GM21381 (cell line): ENCODE data around the gene NUDT3.
A peak's percentile ranks its signal among the peaks of the same experiment; 100 is the strongest.

Source experiments
- ATAC-seq: cut with Tn5 transposase; IDR thresholded peaks from one replicate; pipeline ENCODE4 v1.9.1; 2021; ENCODE audit warnings: mild to moderate bottlenecking, moderate library complexity; ENCODE audit not compliant: unreplicated experiment

The NUDT3 gene

DNA sequence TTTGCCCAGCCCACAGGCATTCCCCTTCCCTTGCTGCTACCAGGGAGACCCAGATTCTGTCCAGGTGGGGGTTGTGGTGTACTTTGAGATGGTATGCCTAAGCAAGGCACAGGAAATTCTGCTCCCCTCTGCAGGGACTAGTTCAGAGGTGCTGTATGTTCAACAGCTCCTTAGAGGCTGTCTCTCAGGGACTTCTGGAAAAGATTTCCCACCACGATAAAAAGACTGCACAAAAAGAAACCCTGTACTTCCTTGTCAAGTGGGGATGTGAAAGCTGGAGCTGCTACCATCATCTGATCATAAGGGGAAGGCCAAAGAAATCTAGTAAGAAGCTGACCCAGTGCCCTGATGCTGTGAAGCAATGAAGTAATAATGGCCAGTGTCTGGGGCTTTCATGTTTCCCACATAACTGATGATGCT is 92.1 kb downstream of the NUDT3 start:
- no peak for ATAC-seq

DNA sequence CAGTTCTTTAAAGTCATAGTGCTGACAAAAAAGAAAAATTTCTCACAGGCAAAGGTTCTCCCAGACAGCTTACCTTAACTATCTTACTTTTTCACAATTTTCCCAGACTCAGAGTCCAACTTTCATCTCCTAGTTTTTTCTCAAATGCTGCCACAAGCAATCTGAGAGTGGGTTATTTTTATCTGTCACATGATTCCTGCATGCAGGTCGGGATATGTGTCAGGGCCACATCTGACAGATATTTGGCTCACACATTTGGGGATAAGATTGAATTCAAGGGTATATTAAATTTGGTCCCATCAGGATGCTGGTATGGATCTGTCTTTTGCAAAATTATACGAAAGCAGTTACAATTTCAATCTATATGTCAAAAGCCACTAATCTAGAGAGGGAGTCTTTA is 93.5 kb downstream of the NUDT3 start:
- no peak for ATAC-seq

DNA sequence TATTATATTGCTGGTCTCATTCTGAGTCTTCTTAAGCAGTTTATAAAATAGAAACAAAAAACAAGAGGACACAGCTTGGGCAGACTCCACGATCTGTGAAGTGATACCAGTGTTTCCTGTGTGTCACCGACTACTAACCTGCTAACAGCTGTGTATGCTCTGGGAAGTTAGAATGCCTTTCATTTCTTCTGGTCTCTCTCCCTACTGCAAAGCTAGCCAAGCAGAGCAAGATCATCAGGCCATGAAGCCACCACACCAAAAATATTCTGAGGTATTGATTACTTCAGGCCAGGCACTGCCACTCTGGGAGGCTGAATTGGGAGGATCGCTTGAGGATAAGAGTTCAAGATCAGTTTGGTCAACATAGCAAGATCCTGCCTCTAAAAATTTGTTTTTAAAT is 96.7 kb downstream of the NUDT3 start:
- peak; percentile 85 for ATAC-seq

DNA sequence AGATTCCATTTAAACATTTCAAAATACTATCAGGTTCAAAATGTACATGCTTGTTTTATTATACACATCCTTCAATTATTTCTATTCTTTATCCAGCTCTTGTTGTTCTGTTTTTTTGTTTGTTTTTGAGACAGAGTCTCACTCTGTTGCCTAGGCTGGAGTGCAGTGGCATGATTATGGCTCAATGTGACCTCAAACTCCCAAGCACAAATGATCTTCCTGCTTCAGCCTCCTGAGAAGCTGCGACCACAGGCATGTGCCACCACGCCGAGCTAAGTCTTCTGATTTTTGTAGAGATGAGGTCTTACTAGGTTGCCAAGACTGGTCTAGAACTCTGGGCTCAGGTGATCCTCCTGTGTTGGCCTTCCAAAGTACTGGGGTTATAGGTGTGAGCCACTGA is 99.5 kb downstream of the NUDT3 start:
- ATAC-seq: no peak

DNA sequence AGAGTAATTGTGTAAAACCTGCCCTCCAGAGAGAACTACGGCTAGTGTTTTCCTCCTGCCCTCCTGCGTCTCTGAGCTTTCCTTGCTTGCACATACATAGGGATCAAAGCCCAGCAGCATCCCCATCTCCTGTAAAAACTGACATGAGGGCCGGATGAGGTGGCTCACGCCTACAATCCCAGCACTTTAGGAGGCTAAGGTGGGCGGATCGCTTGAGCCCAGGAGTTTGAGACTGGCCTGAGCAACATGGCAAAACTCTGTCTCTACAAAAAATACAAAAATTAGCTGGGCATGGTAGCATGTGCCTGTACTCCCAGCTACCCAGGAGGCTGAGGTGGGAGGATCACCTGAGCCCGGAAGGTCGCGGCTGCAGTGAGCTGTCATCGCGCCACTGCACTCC is 103.3 kb downstream of the NUDT3 start:
- no peak for ATAC-seq

DNA sequence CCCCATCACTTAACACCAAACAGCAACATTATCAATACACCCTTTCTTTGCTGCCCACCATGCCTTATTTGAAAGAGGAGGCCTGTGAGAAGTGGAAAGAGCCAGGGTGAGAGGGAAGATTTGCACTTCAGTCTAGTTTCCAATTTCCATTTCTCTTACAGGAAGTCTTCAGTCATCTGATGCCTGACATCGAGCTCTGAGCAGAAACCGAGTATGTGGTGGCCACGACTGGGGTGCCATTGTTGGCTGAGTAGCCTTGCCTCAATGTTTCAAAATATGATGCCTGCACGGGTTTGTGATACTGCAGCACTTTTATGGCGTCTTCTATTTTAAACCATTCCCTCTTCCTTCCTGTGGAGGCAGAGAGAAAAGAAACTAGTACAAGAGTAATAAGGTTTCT is 103.9 kb downstream of the NUDT3 start:
- no peak for ATAC-seq

DNA sequence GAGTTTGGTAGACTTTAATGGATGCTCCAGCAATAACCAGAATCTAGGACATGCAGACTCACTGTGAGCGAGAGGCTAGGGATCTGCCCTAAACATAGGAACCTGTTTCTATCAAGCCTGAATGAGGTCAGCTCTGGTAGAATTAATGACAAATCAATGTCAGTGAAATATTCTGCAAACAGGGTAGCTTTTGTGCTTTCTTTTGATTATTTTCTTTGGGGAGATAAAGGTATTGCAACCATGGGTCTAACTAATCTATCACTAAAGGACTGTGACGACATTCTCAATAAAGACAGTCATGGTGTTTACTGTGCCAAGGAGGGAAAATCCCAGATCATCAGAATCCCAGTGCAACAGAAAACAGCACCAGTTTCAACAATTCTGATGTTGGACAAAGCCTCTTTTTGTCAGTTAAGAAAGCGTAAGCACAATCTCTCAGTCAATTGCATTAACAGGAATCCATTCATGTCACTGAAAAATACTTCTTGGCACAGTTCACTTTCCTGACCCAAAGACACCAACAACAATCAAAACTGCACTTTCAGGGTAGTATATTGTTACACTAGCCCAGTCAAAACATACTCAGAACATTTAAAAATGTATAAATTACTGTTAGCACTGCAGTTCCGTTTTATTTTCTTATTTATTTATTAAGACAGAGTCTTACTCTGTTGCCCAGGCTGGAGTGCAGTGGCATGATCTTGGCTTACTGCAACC is 106.9 kb downstream of the NUDT3 start:
- ATAC-seq: no peak

DNA sequence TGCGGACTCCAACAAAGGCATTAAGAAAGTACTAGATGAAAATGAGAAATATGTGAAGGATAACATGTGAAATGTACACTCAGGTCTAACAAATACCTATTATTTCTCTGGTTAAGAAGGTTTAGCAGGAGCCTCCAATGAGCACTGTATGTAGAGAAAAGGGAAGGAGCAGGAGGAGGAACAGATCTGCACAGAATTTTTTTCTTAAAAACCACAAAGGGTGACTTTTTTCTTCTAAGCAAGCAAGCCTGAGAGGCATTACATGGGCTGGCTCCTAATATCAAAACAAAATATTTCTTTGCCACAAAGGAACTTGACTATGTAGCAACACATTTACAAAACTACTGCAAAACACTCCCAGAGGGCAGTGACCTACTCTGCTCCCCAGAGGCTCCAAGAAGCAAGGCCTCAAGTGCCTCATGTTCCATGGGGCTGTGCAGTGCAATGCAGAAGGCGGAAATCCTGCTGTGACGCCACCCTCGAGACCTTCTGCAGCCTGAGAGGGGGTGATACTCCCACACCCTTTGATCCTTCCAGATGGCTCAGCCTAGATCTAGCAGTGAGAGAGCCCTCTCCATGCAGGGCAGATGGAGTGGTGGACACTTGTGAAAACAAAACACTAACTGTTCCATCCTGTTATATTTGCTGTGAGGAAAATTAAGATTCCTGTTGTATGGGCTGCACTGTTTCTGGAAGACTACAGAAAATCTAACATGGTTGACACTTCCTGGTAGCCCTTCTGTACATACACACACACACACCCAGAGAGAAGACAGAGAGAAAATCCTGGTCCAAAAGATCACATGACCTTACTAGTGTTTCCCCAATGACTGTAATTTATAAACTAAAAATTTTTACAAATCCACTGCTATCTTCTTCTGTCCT is 107.7 kb downstream of the NUDT3 start:
- ATAC-seq: no peak

DNA sequence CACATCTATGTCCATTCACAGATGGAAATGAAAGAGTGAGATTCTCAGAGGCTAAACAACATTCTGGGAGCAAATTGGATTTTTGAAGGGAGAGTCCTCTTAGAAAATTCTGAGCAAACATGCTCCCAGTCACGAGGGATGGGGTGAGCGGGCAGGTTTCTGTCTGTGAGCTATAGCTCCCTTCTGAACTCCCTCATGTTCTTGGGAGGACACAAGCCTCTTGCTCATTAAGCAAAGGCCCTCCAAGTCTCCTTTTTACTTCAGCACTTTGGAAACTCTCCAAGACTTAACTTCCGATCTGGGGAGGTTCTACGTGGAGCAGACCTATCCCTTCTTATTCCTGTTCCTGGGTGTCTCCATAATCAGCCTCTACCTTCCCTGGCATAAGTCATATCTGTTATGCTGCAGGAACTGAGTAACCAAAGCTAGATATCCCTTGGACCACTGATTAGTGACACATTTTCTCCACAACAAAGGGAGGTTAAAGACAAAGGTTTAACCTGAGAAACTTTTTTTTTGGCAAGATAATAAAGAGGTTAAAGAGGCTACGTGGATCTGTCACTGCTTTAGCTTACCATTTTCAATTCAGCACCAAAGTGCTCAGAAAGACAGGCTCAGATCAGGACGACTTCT is 110.7 kb downstream of the NUDT3 start:
- no peak for ATAC-seq

DNA sequence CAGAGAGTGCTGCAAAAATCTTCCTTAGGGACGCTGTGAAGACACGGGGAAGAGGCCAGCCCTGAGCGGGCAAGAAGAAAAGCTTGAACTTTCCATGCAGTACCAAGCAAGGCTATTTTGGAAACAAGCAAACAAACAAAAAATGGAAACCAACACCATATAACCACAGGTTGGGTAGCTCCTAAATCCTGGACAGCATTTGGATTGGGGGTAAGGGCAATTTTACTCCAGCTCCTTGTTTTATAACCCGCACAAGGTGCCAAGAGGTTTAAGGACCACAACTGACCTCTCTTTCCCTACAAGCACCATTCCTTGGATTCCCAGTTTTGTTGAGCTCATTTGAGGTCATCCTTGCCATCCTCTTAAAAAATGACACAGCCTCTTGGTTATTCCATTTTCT is 112.3 kb downstream of the NUDT3 start:
- ATAC-seq: no peak

DNA sequence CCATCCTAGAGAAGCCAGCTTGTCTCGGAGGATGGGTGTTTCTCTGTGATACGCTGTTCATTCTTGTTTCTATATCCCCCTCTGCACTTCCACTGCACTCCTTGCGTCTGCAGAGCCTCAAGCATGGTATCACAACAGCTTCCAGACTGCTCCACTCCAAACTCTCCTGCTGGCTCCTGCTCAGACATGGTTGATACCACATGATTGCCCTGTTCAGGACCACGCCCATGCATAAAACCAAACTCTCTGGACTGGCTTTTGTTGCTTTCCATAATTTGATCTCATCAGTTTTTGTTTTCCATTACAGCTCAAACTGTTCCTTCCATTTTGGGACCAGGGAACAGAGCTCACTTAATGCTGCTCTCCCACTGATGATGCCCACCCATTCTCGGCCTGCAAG is 113.6 kb downstream of the NUDT3 start:
- no peak for ATAC-seq

DNA sequence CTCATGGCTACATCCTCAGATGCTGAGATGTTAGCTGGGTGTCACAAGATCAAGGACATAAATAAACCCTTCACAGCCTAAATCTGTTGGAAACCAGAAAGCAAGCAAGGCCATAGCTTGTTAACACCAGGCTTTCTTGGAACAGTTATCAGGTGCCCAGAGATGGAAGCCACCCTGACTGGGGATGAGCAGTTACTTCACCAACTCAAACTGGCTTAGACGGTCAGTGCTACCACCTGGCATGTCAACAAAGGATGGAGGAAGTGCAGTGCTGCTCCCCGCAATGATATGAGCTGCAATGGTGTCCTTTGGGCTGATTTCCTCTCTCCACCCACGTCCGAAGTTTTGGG is 114.7 kb downstream of the NUDT3 start:
- ATAC-seq: no peak

DNA sequence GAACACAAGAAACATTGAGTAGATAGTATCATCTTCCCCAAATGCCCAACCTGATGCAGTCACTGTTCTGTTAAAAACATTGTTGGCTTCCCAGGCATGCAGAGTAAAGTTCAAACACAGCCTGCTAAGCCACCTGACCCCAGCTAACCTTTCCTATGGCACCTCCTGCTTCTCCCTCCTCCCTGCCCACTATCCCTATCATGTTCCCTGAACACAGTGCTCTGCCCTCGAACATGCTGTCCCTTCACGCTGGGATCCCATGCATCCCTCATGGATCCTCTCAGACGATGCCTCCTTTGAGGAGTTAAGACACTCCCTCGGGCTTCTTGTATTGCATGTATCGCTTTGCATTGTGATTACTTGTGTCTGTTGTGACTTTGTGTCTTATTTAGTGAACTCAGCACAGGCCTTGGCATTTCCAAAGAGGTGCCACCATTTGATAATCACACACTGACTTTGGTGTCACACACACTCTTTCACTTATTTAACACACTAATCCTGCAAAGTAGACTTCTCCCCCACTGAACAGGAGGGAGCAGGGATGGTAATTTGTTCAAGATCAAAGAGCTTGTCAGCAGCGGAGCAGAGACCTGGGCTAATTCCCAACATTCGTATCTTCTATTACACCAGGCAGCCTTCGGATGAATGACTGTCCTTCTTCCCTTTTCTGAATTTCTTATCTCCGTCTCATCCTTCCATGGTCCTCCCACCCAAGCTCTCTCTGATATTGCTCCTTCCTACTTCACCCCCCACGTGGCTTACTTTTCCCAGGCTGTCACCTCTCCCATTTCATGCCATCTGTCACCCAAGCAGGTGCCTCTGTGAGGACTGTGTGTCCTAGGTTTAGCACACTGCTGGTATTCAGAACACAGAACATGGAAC is 115.3 kb downstream of the NUDT3 start:
- ATAC-seq: no peak

DNA sequence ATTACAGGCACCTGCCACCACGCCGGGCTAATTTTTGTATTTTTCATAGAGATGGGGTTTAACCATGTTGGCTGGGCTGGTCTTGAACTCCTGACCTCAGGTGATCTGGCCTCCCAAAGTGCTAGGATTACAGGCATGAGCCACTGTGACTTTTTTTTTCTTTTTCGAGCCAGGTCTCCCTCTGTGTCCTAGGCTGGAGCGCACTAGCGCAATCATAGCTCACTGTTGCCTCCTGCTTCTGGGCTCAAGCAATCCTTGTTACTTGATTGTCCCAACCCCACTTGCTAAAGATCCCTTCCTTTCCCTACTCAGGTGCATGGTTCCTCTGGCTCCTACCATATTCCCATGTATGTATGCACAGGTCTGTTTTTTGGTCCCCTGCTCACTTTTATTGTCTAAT is 116.3 kb downstream of the NUDT3 start:
- ATAC-seq: no peak

DNA sequence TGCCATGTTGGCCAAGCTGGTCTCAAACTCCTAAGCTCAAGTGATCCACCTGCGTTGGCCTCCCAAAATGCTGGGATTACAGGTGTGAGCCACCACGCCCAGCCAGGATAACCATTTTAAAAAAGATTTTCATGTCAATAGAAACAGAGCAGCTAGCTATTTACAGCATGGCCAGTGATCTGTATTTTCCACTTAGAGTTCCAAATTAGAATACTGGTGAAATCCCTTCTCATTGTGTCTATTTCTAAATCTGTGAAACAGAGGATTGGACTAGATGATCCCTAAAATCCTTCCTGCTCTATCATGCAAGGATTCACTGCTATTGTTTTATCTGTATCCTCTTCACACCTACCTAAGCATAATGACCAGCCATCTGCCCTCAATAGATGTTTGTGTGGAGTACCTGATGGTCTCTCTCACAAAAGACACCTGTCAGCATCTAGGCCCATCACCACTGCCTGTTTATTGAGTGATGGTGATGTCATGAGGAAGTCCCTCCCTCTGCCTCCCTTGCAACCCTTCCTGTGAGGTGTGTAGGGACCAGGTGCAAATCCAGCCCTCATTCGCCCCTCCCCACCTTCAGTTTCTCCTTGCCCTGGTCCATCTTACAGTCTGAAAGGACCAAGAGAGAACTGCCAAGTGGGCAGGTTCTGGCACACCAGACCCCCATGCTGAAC is 117.2 kb downstream of the NUDT3 start:
- ATAC-seq: no peak

DNA sequence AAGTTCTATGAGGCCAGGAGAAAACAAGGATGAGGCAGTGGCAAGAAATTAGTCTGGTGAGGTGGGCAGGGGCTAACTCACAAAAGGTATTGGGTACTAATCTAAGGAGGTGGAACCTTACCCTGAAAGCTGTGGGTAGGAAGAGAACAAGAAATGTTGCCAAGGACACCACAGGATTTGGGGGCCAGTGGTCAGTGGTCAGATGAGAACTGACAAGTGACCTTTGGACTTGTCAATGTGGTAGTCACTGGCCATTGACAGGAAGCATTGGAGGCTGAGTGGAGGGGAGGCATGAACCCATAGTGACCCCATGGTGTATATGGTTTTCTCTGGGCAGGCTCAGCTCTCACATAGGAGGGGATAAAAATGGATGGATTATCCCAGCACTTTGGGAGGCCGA is 118.3 kb downstream of the NUDT3 start:
- ATAC-seq: no peak

DNA sequence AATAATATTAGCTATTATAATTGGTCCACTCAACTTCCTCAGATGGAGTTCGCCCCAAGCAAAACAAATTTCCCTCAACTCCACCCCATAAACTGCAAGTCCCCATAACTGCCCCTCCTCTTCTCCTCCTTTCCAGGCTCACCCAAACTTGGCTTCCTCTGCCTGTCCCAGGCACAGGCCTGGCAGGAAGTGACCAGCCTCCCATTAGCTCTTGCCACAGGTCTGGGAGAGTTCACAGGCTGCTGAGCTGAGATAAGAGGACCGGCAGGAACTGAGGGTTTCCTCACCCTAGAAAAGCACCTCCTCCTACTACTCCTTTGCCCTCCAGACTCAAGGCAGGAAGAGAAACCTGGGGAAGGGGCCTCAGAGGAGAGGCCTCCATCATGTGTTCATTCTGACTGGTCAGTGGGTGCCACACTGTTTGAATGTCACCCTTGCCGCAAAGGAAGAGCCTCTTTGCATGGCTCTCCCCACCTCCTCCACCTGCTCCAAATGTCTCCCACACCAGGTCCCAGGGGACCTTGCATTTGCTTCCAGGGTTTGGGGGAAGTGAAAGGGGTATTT is 119.1 kb downstream of the NUDT3 start:
- no peak for ATAC-seq

DNA sequence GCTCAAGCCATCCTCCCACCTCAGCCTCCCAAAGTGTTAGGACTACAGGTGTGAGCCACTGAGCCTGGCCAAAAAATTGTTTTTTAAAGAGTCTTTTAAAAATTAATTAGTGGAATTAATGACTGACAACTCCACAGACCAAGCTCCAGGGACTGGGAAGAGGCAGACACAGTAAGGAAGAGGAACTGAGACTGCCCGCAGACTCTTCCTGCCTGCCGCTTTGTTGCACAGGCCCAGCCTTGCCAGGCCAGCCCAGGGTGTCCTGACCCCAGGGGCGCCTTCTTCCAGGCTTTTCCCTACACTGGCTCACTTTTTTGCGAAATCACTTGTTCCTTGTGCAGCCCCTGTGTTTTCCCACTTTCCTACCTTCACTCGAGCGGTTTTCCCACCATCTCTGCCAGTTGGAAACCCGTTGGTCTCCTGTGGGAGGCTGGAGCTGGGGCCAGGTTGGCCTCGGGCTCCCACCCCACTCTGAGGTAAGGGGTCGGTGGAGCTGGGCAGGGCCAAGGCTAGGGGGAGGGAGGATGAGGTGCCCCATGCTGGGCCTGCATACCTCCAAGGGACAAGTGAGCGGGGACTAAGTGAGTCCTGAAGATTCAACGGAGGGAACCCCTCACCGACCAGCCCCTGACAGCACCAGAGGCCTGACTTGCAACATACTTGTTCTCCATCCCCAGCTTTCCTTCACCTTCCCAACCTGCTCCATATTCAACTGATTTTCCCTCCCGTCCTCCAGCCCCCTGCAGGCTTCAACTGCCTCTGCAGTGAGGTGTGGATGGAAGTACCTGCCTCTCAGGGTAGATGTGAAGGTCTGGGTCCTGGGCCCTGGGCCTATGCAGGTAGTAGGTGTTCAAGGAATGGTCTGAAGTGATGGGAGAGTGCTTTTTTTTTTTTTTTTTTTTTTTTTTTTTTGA is 120.2 kb downstream of the NUDT3 start:
- ATAC-seq: no peak
